ENCODE results near the gene TTC9B.

DNA sequence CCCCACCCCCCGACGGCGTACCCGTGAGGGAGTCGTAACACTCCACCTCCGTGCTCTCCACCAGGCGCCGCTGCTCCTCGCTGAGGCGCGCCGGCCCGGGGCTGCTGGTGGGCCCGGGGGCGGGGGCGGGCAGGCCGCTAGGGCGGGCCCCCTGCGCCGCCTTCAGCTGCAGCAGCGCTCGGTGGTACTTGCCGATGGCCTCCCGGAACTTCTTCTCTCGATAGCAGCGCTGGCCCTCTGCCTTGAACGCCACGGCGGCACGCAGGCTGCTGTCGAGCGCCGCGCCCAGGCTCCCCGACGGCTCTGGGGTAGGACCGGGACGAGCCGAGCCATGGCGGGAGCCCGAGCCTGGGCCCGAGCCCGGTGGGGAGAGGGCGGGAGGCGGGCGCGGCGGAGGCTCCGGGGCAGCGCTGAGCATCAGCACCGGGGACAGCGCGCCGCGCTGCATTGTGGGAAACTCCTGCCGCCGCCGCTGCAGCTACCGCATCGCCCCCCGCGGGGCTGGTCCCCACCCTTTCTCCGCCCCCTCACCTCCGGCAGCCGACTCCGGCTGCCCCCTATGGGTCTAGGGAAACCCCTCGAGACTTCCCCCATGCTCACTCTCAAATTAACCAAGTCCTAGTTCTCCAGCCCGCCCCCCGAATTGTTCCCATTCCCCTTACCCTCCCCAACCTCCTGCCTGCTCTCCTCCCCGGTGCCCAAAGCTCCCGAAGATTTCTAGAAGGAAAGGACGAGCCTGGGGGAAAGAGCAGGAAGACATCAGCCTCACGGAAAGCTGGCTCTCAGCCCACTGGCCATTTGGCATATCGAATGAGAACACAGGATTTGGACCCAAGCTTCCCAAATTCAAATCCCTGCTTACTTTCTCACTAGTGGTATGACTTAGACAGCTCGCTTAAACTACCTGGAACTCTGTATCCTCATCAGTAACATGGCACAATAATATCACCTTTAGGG lies at the start of gene TTC9B:
- TF ChIP-seq, protein P1, sequence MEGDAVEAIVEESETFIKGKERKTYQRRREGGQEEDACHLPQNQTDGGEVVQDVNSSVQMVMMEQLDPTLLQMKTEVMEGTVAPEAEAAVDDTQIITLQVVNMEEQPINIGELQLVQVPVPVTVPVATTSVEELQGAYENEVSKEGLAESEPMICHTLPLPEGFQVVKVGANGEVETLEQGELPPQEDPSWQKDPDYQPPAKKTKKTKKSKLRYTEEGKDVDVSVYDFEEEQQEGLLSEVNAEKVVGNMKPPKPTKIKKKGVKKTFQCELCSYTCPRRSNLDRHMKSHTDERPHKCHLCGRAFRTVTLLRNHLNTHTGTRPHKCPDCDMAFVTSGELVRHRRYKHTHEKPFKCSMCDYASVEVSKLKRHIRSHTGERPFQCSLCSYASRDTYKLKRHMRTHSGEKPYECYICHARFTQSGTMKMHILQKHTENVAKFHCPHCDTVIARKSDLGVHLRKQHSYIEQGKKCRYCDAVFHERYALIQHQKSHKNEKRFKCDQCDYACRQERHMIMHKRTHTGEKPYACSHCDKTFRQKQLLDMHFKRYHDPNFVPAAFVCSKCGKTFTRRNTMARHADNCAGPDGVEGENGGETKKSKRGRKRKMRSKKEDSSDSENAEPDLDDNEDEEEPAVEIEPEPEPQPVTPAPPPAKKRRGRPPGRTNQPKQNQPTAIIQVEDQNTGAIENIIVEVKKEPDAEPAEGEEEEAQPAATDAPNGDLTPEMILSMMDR (conservative IDR thresholded peaks at IDR 0.05): no peak
- TF ChIP-seq ZFX (IDR thresholded peaks at IDR 0.05): no peak
